Activated T-helper 1 cell treated with anti-CD3 and anti-CD28 coated beads, Interleukin-12 subunit alpha, Interleukin-12 subunit beta, Interleukin-2, Interleukin-4 antibody, amounts not matched to agents 30 ng/mL and 10 ng/mL and 1 ng/mL, durations not matched to agents 14 hours and 24 hours and 36 hours (primary cell): ENCODE data around the gene EMC10. TPM values are rescaled to one million over a fixed set of nuclear protein-coding genes. Genes with fewer than 3 reads are reported as not detected.
A peak's percentile ranks its signal among the peaks of the same experiment; 100 is the strongest.

Experiments used
- DNase-seq: peaks from one replicate; pipeline ENCODE4 v3.0.0; 2021; ENCODE audit warnings: low spot score
- H3K27ac Mint-ChIP-seq: one replicate; pipeline ENCODE4 v1.8.0; 2021; ENCODE audit warnings: mild to moderate bottlenecking, mixed read lengths
- H3K27me3 Mint-ChIP-seq: one replicate; pipeline ENCODE4 v1.8.0; 2022; ENCODE audit warnings: mild to moderate bottlenecking, moderate library complexity, mixed read lengths; ENCODE audit not compliant: insufficient read depth
- H3K36me3 Mint-ChIP-seq: one replicate; pipeline ENCODE4 v1.8.0; 2021; ENCODE audit warnings: low read depth, mixed read lengths
- H3K4me1 Mint-ChIP-seq: one replicate; pipeline ENCODE4 v1.8.0; 2021; ENCODE audit warnings: low read depth, mixed read lengths
- H3K4me3 Mint-ChIP-seq: one replicate; pipeline ENCODE4 v1.8.0; 2021; ENCODE audit warnings: mild to moderate bottlenecking, moderate library complexity, mixed read lengths
- H3K9me3 Mint-ChIP-seq: one replicate; pipeline ENCODE4 v1.8.0; 2021; ENCODE audit warnings: mixed read lengths
- intact Hi-C: fragments of 100-400 bp; cut with micrococcal nuclease; formaldehyde crosslinking; loops from one replicate; pipeline ENCODE4 v1.15.1; 2024
- total RNA-seq: library from RNA; stranded (reverse); gene quantifications from 2 replicates; pipeline ENCODE4 v1.2.3, GENCODE V29; 2022

EMC10 gene
- total RNA-seq, 1 donor from 2014 or later, result 95.4 TPM

DNA sequence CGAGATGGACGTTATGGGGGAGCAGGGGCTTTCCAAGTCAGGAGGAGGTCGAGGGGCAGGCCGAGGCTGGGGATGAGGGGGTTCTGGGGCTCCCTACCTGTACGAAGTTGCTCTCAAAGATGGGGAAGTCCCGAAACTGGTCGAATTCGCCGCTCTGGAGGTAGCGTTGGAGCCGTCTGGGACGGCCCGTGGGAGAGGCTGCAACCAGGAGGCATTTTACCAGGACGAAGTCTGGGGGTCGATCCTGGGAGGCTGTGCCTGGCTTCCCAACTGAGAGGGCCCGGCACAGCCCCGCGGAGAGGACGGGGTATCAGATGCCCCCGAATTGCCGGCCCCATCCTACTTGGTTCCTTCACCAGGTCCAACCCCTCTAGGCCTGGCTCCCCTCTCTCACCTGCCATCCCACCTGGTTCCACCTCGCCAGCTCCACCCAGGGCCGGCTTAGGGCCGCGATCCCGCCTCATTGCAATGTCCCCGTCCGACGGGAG is 527 bp upstream of the EMC10 start:
- intact Hi-C loops, result loop anchor here (1.0 to 5.0 kb wide), 4 partner anchors 36 to 183 kb away; partner anchors contain the start of gene JOSD2
- Mint-ChIP-seq H3K36me3 (peaks cover 11% of the 10 kb centered on the region), H3K4me3 (peak overlapping the region; percentile 91), H3K9me3 (no peaks in the 10 kb centered on the region), H3K27me3 (no peaks in the 10 kb centered on the region), H3K27ac (peak overlapping the region; percentile 72), H3K4me1 (peaks cover 20% of the 10 kb centered on the region)
- no peak for DNase-seq

DNA sequence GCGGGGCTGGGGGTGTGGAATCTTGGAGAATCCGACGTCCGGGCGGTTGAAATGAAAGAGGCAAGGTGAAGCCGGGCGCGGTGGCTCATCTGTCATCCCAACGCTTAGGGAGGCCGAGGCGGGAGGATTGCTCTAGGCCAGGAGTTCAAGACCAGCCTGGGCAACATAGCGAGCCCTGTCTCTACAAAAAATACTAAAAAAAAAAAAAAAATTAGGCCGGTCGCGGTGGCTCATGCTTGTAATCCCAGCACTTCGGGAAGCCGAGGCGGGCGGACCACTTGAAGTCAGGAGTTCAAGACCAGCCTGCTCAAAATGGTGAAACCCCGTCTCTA is 566 bp downstream of the EMC10 start:
- H3K4me1 Mint-ChIP-seq, result peaks cover 20% of the 10 kb centered on the region
- H3K9me3 Mint-ChIP-seq, result no peaks in the 10 kb centered on the region
- H3K36me3 Mint-ChIP-seq, result peaks cover 13% of the 10 kb centered on the region
- intact Hi-C loops, result loop anchor here (1.0 to 5.0 kb wide), 4 partner anchors 34 to 181 kb away; partner anchors contain the start of gene JOSD2
- no peaks in the 10 kb centered on the region for H3K27me3 Mint-ChIP-seq
- H3K4me3 Mint-ChIP-seq, result peak overlapping the region; percentile 91
- H3K27ac Mint-ChIP-seq, result peak overlapping the region; percentile 59
- no peak for DNase-seq

DNA sequence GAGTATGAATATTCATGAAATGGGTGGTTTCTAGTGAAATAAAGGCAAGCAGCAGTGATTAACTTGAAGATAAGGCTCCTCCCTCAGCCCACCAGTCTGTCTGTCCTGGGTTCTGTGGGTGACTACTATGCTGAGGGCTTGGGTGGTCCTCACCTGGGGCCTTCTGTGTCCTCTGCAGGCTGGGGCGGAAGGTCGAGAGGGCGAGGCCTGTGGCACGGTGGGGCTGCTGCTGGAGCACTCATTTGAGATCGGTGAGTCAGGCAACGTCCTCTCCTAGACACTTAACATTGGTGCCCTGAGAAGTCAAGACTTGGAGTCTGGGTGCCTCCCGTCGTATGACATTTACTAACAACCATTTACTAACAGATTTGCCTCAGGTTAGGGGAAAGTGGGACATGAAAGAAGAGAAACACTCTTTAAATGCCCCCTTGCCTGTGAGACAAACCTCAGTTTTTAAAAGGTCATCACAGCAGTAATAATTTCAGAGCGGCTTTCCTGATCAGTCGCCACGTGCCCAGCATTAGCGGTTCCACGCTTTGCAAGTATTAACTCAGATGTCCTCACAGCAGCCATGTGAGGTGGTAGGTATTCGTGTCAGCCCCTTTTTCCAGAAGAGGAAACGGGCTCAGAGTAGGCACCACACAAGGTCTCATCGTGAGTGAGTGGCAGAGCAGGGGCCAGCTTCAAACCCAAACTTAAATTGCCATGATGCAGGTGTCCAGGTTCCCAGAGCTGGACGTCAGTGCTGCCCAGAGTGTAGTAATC is 1.6 kb downstream of the EMC10 start:
- peak overlapping the region; percentile 34 for H3K27ac Mint-ChIP-seq
- DNase-seq, result no peak
- peaks cover 16% of the 10 kb centered on the region for H3K36me3 Mint-ChIP-seq
- peak overlapping the region; percentile 91 for H3K4me3 Mint-ChIP-seq
- no peaks in the 10 kb centered on the region for H3K9me3 Mint-ChIP-seq
- no peaks in the 10 kb centered on the region for H3K27me3 Mint-ChIP-seq
- peaks cover 20% of the 10 kb centered on the region for H3K4me1 Mint-ChIP-seq
- intact Hi-C loops, result loop anchor here (5.0 kb wide), 1 partner anchor 121 kb away; no protein-coding TSS in a partner anchor

GRCh38 chr19:50478901-50479715 is 2.8 kb downstream of the EMC10 start:
- Mint-ChIP-seq H3K4me3 (peak overlapping the region; percentile 39), H3K27ac (no peak overlapping the region), H3K4me1 (peaks cover 20% of the 10 kb centered on the region)

DNA sequence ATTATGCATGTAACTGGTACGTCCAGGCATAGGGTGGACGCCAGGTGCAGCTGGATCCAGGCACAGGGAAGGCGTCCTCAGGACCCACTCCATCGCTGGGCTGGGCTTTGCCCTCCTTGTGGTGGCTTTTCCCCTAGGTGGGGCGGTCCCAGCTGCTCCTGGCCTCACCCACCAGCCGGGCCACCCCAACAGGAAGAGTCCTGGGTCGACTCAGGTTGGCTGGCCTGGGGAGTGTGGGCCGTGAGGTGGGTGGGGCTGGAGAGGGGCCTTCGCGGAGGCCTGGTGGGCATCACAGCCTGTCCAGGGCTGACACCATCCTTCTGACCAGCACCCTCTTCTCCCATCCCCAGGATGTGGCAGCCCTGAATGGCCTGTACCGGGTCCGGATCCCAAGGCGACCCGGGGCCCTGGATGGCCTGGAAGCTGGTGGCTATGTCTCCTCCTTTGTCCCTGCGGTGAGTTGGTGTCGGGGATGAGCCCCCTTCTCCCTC is 3.5 kb downstream of the EMC10 start:
- H3K27ac Mint-ChIP-seq, result no peak overlapping the region
- H3K4me3 Mint-ChIP-seq, result no peak overlapping the region
- no peak for DNase-seq
- intact Hi-C loops, result loop anchor here (5.0 kb wide), 1 partner anchor 123 kb away; no protein-coding TSS in a partner anchor
- no peaks in the 10 kb centered on the region for H3K27me3 Mint-ChIP-seq
- peaks cover 20% of the 10 kb centered on the region for H3K4me1 Mint-ChIP-seq
- H3K9me3 Mint-ChIP-seq, result no peaks in the 10 kb centered on the region
- H3K36me3 Mint-ChIP-seq, result peaks cover 21% of the 10 kb centered on the region

More at GRCh38 chr19:50478901-50479715, 2.8 kb downstream of the EMC10 start:
- no peak for DNase-seq
- peaks cover 21% of the 10 kb centered on the region for H3K36me3 Mint-ChIP-seq
- H3K9me3 Mint-ChIP-seq, result no peaks in the 10 kb centered on the region
- intact Hi-C loops, result loop anchor here (5.0 kb wide), 1 partner anchor 122 kb away; no protein-coding TSS in a partner anchor
- no peaks in the 10 kb centered on the region for H3K27me3 Mint-ChIP-seq

DNA sequence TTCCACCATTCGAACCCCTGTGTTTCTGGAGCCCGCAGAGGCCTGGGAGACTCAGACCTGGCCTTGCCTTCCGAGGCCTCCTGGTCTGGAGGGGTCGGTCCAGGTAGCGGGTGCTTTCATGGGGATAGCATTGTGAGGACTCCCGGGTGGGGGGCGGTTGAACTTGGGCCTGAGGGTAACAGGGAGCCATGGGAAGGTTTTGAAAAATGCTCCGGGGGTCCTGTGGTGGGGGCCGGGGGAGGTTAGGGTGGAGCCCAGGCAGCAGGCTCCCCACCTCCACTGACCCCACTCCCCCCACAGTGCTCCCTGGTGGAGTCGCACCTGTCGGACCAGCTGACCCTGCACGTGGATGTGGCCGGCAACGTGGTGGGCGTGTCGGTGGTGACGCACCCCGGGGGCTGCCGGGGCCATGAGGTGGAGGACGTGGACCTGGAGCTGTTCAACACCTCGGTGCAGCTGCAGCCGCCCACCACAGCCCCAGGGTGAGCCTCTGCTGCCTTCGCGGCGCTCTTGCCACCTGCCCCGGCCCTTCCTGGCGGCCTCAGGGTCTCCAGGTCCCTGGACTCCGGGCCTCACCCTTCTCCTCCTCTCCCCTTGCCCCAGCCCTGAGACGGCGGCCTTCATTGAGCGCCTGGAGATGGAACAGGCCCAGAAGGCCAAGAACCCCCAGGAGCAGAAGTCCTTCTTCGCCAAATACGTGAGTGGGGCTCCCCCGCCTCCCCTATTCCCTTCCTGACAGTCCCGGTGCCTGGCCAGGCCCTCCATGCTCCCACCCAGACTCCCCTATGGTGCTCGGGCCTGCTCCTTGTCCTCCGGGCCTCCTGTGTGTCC is 4.2 kb downstream of the EMC10 start:
- H3K27me3 Mint-ChIP-seq, result no peaks in the 10 kb centered on the region
- intact Hi-C loops, result no loop called here
- H3K27ac Mint-ChIP-seq, result no peak overlapping the region
- peaks cover 28% of the 10 kb centered on the region for H3K36me3 Mint-ChIP-seq
- H3K9me3 Mint-ChIP-seq, result peaks cover 3% of the 10 kb centered on the region
- peaks cover 20% of the 10 kb centered on the region for H3K4me1 Mint-ChIP-seq
- DNase-seq, result no peak
- no peak overlapping the region for H3K4me3 Mint-ChIP-seq

DNA sequence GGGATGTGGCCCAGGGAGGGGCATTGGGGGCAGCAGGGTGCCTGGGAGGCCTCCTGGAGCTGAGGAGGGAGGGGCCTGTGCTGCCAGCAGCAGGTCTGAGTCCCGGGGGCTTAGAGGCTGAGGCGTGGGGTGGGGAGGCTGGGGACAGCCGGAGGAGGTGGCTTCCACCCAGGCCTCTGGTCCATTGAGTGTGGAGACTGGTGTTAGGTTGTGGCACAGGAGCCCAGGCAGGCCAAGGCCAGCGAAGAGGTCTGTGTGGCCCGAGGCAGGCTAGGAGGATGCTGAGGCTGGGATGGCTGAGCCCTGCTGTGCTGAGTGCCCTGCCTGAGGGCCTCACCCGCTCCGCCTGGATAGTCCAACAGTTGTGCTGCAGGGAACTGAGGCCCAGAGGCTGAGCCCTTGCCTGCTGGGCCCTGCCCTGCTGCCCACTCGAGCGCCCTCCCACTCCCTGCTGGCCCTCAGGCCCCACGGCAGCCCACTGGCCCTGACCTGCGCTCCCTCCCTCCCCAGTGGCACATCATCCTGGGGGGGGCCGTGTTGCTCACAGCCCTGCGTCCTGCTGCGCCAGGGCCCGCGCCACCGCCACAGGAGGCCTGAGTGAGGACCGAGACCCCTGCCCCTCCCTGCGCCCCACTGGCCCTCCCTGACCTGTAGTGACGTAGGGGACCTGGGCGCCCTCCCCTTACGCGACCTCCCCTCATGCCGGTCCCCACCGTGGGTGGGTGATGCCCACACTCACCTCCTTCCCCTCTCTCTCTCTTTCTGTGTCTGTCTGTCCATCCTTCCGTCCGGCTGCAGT is 5.2 kb downstream of the EMC10 start:
- DNase-seq, result no peak
- Mint-ChIP-seq H3K36me3 (peaks cover 35% of the 10 kb centered on the region), H3K4me1 (peaks cover 19% of the 10 kb centered on the region), H3K27ac (no peak overlapping the region), H3K4me3 (no peak overlapping the region), H3K9me3 (peaks cover 12% of the 10 kb centered on the region), H3K27me3 (no peaks in the 10 kb centered on the region)
- intact Hi-C loops, result no loop called here

GRCh38 chr19:50482271-50482855 is 6.1 kb downstream of the EMC10 start:
- H3K27ac Mint-ChIP-seq, result no peak overlapping the region
- no peaks in the 10 kb centered on the region for H3K27me3 Mint-ChIP-seq
- intact Hi-C loops, result no loop called here
- no peak for DNase-seq
- no peak overlapping the region for H3K4me3 Mint-ChIP-seq
- peaks cover 14% of the 10 kb centered on the region for H3K4me1 Mint-ChIP-seq
- peaks cover 38% of the 10 kb centered on the region for H3K36me3 Mint-ChIP-seq
- peaks cover 16% of the 10 kb centered on the region for H3K9me3 Mint-ChIP-seq

GRCh38 chr19:50482916-50483315 is 6.6 kb downstream of the EMC10 start:
- Mint-ChIP-seq H3K27me3 (no peaks in the 10 kb centered on the region), H3K27ac (no peak overlapping the region), H3K4me1 (peaks cover 8% of the 10 kb centered on the region), H3K36me3 (peaks cover 36% of the 10 kb centered on the region), H3K9me3 (peaks cover 16% of the 10 kb centered on the region), H3K4me3 (no peak overlapping the region)
- intact Hi-C loops, result no loop called here
- no peak for DNase-seq

DNA sequence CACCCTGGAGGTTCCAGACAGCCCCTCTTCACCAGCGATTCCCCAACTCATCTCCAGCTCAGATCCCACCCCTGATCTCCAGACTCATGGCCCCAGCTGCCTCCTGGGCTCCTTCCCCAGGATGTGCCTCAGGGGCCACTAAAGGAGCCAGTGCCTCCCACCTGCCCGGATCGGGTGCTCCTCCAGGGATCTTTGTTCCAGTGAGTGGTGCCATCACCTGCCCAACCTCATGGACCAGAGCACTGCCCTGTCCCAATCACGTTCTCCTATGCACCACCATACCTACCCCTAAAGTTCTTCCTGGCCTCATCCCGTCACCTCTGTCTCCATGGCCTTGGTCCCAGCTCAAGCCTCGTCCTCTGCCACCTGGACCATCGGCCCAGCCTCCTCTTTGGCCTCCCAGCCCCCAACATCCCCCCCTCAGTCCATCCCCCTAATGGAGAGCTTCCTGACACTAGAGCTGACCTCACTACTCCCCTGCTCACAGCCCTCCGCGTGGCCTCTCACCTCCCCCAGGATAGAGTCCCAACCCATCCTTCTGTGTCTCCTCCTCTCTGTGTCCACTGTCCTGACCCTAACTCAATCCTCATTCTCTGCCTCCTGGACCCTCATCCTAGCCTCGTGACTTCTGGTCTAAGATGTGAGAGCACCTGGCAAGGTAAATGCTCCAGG is 9.1 kb downstream of the EMC10 start:
- intact Hi-C loops, result no loop called here
- peaks cover 32% of the 10 kb centered on the region for H3K36me3 Mint-ChIP-seq
- peaks cover 16% of the 10 kb centered on the region for H3K9me3 Mint-ChIP-seq
- DNase-seq, result no peak
- H3K4me3 Mint-ChIP-seq, result no peak overlapping the region
- H3K27me3 Mint-ChIP-seq, result no peaks in the 10 kb centered on the region
- H3K4me1 Mint-ChIP-seq, result no peaks in the 10 kb centered on the region
- H3K27ac Mint-ChIP-seq, result no peak overlapping the region

DNA sequence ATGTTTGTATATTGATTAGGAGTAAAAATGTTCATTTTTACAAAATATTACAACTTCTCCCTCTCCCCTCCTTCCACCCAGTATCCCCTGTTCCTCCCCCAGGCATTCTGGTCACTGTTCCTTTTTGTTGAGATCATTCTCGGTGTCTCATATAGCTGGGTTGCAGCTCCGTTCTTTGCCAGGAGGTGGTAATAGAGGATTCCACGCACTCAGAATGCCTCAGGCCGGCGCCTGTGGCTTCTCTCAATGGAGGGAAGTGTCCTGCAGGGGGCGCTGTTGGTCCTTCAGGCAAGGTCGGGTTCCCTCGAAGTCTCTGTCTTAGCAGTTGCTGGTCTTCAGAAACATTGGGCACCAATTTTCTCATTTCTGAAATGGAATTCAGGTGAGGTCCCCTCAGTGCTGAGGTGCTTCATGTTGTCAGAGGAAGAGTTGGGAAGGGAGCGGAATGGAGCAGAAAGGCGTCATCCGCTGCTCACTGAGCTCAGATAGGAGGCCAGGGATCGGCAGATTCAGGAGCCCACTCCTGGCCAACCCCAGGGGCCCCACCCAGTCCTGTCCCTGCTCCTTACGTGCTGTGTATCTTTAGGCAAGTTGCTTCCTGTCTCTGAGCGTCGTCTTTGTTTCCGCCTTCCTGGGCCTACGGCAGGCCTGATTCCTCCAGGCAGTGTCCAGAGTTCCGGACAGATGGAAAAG is 10.7 kb downstream of the EMC10 start:
- intact Hi-C loops, result no loop called here
- DNase-seq, result peak; percentile 28
- no peak overlapping the region for H3K27ac Mint-ChIP-seq
- H3K36me3 Mint-ChIP-seq, result peaks cover 28% of the 10 kb centered on the region
- H3K27me3 Mint-ChIP-seq, result no peaks in the 10 kb centered on the region
- peaks cover 16% of the 10 kb centered on the region for H3K9me3 Mint-ChIP-seq
- no peak overlapping the region for H3K4me3 Mint-ChIP-seq
- H3K4me1 Mint-ChIP-seq, result peaks cover 7% of the 10 kb centered on the region
